ENCODE results near the gene CXCL1. TPM values are rescaled to one million over a fixed set of nuclear protein-coding genes. Genes with fewer than 3 reads are reported as not detected.

Gene CXCL1
- total RNA-seq, 1 donor from 2014 or later = not detected

DNA sequence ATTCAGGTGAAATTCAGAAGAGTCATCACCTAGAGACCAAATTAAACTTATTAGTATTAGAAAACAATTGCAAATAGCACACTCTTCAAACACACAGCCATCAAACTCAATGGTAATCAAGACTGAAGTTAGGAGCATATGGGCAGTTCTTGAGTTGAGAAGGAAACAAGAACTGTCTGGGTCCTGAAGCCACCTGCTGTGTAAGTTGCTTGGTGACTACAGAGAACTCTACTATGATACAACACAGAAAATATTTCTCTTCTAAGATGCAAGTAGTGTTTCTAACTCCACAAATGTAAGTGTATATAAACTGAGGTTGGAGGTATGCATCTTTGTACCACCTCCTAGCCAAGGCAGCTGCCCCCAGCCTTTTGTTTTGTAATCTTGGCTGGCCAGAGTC lies 16.4 kb upstream of the CXCL1 start:
- no peaks in the 10 kb centered on the region for H3K9me3 Mint-ChIP-seq
- no peak overlapping the region for H3K4me3 Mint-ChIP-seq
- no peak overlapping the region for H3K27ac Mint-ChIP-seq
- POLR2A ChIA-PET = no interaction called here
- peaks cover 23% of the 10 kb centered on the region for H3K27me3 Mint-ChIP-seq
- TF ChIP-seq, protein P1, sequence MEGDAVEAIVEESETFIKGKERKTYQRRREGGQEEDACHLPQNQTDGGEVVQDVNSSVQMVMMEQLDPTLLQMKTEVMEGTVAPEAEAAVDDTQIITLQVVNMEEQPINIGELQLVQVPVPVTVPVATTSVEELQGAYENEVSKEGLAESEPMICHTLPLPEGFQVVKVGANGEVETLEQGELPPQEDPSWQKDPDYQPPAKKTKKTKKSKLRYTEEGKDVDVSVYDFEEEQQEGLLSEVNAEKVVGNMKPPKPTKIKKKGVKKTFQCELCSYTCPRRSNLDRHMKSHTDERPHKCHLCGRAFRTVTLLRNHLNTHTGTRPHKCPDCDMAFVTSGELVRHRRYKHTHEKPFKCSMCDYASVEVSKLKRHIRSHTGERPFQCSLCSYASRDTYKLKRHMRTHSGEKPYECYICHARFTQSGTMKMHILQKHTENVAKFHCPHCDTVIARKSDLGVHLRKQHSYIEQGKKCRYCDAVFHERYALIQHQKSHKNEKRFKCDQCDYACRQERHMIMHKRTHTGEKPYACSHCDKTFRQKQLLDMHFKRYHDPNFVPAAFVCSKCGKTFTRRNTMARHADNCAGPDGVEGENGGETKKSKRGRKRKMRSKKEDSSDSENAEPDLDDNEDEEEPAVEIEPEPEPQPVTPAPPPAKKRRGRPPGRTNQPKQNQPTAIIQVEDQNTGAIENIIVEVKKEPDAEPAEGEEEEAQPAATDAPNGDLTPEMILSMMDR (IDR thresholded peaks at IDR 0.05) = no peak
- H3K4me1 Mint-ChIP-seq = no peaks in the 10 kb centered on the region
- ATAC-seq (ENCODE audit: low read depth) (no peak), DNase-seq (no peak)
- intact Hi-C loops (cut with micrococcal nuclease) = no loop called here
- H3K36me3 Mint-ChIP-seq (ENCODE audit: low read depth) = no peaks in the 10 kb centered on the region
- CTCF ChIA-PET = no interaction called here

DNA sequence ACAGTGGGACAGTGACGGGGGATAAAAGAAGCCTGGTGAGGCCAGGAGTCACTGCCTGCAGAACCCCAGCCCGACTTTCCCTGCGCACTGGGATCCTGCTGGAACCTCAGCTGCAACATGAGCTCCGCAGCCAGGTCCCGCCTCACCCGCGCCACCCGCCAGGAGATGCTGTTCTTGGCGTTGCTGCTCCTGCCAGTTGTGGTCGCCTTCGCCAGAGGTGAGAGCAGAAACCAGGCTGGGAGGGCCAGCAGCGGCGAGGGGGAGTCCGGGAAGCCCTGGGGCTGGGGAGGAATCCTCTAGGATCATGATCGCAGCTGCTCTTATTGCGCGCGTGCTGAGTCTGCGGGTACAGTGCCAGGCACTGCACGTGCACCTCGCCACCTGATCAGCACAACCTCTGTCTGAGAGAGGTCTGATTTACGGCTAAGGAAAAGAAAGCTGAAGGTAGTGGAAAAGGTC lies 15.9 kb upstream of the CXCL1 start, which contains the start of gene PF4V1:
Gene PF4V1 (plus strand): TSS at position 51 of the 459 bp plus-strand sequence. CDS start 67 bp downstream, at position 118.
- POLR2A ChIA-PET = no interaction called here
- Mint-ChIP-seq H3K4me1 (no peaks in the 10 kb centered on the region), H3K4me3 (no peak within 1 kb of the TSS), H3K27ac (no peak within 1 kb of the TSS), H3K9me3 (no peaks in the 10 kb centered on the region), H3K36me3 (ENCODE audit: low read depth) (no peaks in the 10 kb centered on the region), H3K27me3 (peaks cover 18% of the 10 kb centered on the region)
- TF ChIP-seq, protein P1 (IDR thresholded peaks at IDR 0.05) = no peak
- intact Hi-C loops (cut with micrococcal nuclease) = no loop called here
- ATAC-seq (ENCODE audit: low read depth) (no peak), DNase-seq (no peak)
- CTCF ChIA-PET = no interaction called here

DNA sequence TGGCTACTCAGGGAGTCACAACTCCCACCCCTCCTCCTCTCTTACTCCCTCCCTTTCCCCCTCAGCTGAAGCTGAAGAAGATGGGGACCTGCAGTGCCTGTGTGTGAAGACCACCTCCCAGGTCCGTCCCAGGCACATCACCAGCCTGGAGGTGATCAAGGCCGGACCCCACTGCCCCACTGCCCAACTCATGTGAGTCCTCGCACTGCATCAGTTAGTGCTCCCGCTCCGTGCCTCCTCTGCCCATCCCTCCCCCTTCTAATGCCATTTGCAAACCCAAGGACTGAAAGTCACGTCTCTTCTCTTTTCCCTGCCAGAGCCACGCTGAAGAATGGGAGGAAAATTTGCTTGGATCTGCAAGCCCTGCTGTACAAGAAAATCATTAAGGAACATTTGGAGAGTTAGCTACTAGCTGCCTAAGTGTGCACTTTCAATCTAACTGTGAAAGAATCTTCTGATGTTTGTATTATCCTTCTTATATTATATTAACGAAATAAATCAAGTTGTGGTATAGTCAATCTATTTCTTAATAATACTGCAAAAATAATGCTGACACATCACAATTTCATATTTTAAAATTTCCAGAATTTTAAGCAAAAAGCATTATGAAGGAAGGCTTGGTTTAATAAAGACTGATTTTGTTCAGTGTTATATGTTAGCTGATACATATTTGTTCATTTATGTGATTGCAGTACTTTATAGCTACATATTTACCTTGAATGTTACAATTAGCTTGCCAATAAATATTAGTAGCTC lies 15.3 kb upstream of the CXCL1 start:
- no peaks in the 10 kb centered on the region for H3K4me1 Mint-ChIP-seq
- ChIA-PET CTCF (no interaction called here), POLR2A (no interaction called here)
- TF ChIP-seq, protein P1 (IDR thresholded peaks at IDR 0.05) = no peak
- intact Hi-C loops (cut with micrococcal nuclease) = no loop called here
- no peaks in the 10 kb centered on the region for H3K9me3 Mint-ChIP-seq
- DNase-seq = no peak
- ATAC-seq (ENCODE audit: low read depth) = no peak
- H3K36me3 Mint-ChIP-seq (ENCODE audit: low read depth) = no peaks in the 10 kb centered on the region
- H3K27ac Mint-ChIP-seq = no peak overlapping the region
- no peak overlapping the region for H3K4me3 Mint-ChIP-seq
- H3K27me3 Mint-ChIP-seq = peaks cover 19% of the 10 kb centered on the region

DNA sequence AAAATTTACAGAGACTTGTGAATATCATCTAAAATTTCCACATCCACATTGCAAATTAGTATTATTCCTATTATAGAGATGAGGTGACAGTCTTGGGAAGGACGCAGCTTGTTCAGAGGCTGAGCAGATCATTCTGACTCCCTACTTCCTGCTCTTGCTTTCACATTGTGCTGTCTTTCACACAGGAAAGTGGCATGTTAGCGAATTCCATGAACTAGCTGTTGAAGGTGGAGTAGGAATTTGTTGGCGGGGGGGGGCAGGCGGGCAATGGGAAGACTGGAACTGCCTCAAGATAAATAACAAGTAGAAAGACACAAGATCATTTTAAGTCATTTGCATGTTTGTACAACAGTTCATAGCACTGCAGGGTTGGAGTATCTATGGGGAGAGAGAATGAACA lies 13.8 kb upstream of the CXCL1 start:
- ChIA-PET POLR2A (no interaction called here), CTCF (no interaction called here)
- Mint-ChIP-seq H3K4me3 (no peak overlapping the region), H3K27ac (no peak overlapping the region), H3K9me3 (no peaks in the 10 kb centered on the region), H3K4me1 (no peaks in the 10 kb centered on the region), H3K36me3 (ENCODE audit: low read depth) (no peaks in the 10 kb centered on the region), H3K27me3 (peaks cover 21% of the 10 kb centered on the region)
- ATAC-seq (ENCODE audit: low read depth) (no peak), DNase-seq (no peak)
- intact Hi-C loops (cut with micrococcal nuclease) = no loop called here
- TF ChIP-seq, protein P1 (IDR thresholded peaks at IDR 0.05) = no peak

DNA sequence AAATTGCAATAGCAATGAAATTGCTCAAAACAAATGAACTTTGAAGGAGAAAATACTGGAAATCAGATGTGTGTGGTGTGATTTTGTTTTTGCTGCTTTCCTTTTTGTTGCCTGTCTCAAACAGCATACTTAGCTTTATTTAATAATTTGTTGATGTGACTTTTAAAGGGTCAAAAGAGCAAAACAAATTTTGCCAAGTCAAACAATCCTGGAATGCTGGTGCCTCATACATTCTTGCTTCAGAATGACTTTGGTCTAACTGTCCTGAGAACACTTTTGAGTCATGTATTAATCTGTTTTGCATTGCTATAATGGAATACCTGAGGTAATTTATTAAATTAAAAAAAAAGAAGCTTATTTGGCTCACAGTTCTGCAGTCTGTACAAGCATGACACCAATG lies 12.7 kb upstream of the CXCL1 start:
- DNase-seq (no peak), ATAC-seq (ENCODE audit: low read depth) (no peak)
- CTCF ChIA-PET = no interaction called here
- Mint-ChIP-seq H3K36me3 (ENCODE audit: low read depth) (no peaks in the 10 kb centered on the region), H3K9me3 (no peaks in the 10 kb centered on the region), H3K4me3 (no peak overlapping the region), H3K4me1 (no peaks in the 10 kb centered on the region), H3K27me3 (peaks cover 21% of the 10 kb centered on the region), H3K27ac (no peak overlapping the region)
- intact Hi-C loops (cut with micrococcal nuclease) = no loop called here
- TF ChIP-seq, protein P1 (IDR thresholded peaks at IDR 0.05) = no peak
- POLR2A ChIA-PET = no interaction called here

All from activated B cell treated with CpG ODN at 0.5 μM for 24 hours (primary cell).